Natural killer cell (primary cell): ENCODE data around the gene SHC4. TPM values are rescaled to one million over a fixed set of nuclear protein-coding genes. Genes with fewer than 3 reads are reported as not detected.
A peak's percentile ranks its signal among the peaks of the same experiment; 100 is the strongest.

Source experiments
- ATAC-seq, 3 donors: fragments of 150-1000 bp in 2 of 3; fragments of 200-7000 bp in 1 of 3; cut with Tn5 transposase; 1 replicate in 1 of 3; 2 replicates in 2 of 3; pipeline ENCODE4 v1.10.0; 2021; ENCODE audit warnings: mild to moderate bottlenecking in 2 of 3, moderate library complexity in 2 of 3
- DNase-seq, 2 donors: peaks; one replicate each; pipeline versions ENCODE4 v3.0.0 to v3.0.0-alpha.2; 2013 to 2021; ENCODE audit warnings: mixed read lengths in 1 of 2
- H3K27ac ChIP-seq: one replicate; pipeline ENCODE4 v1.5.1; 2013; ENCODE audit warnings: mild to moderate bottlenecking, low read length
- H3K27me3 ChIP-seq: one replicate; pipeline ENCODE4 v1.6.1; 2013; ENCODE audit warnings: low read length; ENCODE audit not compliant: control insufficient read depth, insufficient read depth
- H3K36me3 ChIP-seq: one replicate; pipeline ENCODE4 v1.6.1; 2013; ENCODE audit warnings: low read length; ENCODE audit not compliant: control insufficient read depth, insufficient read depth
- H3K4me1 ChIP-seq: one replicate; pipeline ENCODE4 v1.6.1; 2013; ENCODE audit warnings: low read length; ENCODE audit not compliant: control insufficient read depth, insufficient read depth
- H3K4me3 ChIP-seq: one replicate; pipeline ENCODE4 v1.5.1; 2013; ENCODE audit warnings: low read length
- H3K9me3 ChIP-seq: one replicate; pipeline ENCODE4 v1.6.1; 2013; ENCODE audit warnings: low read length; ENCODE audit not compliant: control insufficient read depth, insufficient read depth
- H3K27ac Mint-ChIP-seq, 2 donors: one replicate each; pipeline ENCODE4 v1.8.0; 2022; ENCODE audit warnings: mild to moderate bottlenecking in 2 of 2, mixed read lengths in 2 of 2, moderate library complexity in 1 of 2
- H3K27me3 Mint-ChIP-seq, 2 donors: one replicate each; pipeline ENCODE4 v1.8.0; 2022; ENCODE audit warnings: low read depth in 2 of 2, mixed read lengths in 2 of 2
- H3K36me3 Mint-ChIP-seq: one replicate; pipeline ENCODE4 v1.8.0; 2022; ENCODE audit warnings: mixed read lengths
- H3K4me1 Mint-ChIP-seq, 2 donors: one replicate each; pipeline ENCODE4 v1.8.0; 2022; ENCODE audit warnings: mixed read lengths in 2 of 2
- H3K4me3 Mint-ChIP-seq: one replicate; pipeline ENCODE4 v1.8.0; 2022; ENCODE audit warnings: mild to moderate bottlenecking, moderate library complexity, mixed read lengths
- H3K9me3 Mint-ChIP-seq, 2 donors: one replicate each; pipeline ENCODE4 v1.8.0; 2022; ENCODE audit warnings: mixed read lengths in 2 of 2
- WGBS: methylation state at CpG from one replicate; pipeline ENCODE4 v1.1.7; 2013; ENCODE audit warnings: missing lambda C conversion rate; ENCODE audit not compliant: insufficient coverage; 5-methylcytosine and 5-hydroxymethylcytosine counted together
- intact Hi-C: fragments of 100-400 bp; cut with micrococcal nuclease; formaldehyde crosslinking; loops from one replicate; pipeline ENCODE4 v1.14.2; 2022
- total RNA-seq, 4 donors: library from RNA; stranded (reverse); fragments of 120-200 nt in 1 of 4; gene quantifications; one replicate each; pipeline versions ENCODE4 v1.2.3 to v1.2.4, GENCODE V29; 2013 to 2022
- TF ChIP-seq, protein P1 (sequence below): fragments of 200-600 bp; IDR thresholded peaks from one replicate; pipeline ENCODE4 v1.8.0; 2022; ENCODE audit warnings: antibody characterized with exemption

SHC4 gene
- total RNA-seq, 3 donors from 2014 or later (not counting 1 experiment from before 2014, with no cell fraction given), result 0.19 to 0.43 (median 0.20) TPM

DNA sequence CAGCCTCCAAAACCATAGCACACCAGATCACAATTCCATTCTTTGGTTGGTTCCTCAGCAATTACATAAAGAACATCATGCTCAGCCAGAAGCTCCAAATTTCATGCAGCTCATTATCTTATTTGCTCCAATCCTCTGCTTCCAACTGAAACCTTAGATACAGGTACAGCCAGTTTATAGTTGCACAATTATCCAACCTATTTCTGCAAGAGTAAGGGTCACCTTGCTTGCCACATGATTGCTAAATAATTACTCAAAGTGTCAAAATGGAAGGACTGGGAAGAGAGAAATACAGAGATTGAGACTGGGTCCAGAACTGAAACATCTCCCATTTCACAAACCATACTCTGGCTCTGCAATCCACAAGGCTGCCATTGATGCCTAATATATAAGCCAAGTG lies 23.4 kb upstream of the SHC4 start:
- intact Hi-C loops, result no loop called here
- Histone ChIP-seq H3K27ac (no peak overlapping the region), H3K4me3 (no peak overlapping the region), H3K4me1 (no peaks in the 10 kb centered on the region), H3K27me3 (no peaks in the 10 kb centered on the region), H3K9me3 (no peaks in the 10 kb centered on the region), H3K36me3 (peaks cover 18% of the 10 kb centered on the region)
- no peaks in the 10 kb centered on the region for H3K4me1 Mint-ChIP-seq
- TF ChIP-seq, protein P1, sequence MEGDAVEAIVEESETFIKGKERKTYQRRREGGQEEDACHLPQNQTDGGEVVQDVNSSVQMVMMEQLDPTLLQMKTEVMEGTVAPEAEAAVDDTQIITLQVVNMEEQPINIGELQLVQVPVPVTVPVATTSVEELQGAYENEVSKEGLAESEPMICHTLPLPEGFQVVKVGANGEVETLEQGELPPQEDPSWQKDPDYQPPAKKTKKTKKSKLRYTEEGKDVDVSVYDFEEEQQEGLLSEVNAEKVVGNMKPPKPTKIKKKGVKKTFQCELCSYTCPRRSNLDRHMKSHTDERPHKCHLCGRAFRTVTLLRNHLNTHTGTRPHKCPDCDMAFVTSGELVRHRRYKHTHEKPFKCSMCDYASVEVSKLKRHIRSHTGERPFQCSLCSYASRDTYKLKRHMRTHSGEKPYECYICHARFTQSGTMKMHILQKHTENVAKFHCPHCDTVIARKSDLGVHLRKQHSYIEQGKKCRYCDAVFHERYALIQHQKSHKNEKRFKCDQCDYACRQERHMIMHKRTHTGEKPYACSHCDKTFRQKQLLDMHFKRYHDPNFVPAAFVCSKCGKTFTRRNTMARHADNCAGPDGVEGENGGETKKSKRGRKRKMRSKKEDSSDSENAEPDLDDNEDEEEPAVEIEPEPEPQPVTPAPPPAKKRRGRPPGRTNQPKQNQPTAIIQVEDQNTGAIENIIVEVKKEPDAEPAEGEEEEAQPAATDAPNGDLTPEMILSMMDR, result no peak
- ATAC-seq (no peak), DNase-seq (no peak)
- H3K36me3 Mint-ChIP-seq, result peaks cover 3% of the 10 kb centered on the region
- H3K27ac Mint-ChIP-seq, result peak overlapping the region in 1 of 2 donors; percentile 31
- no peaks in the 10 kb centered on the region for H3K9me3 Mint-ChIP-seq
- no peak overlapping the region for H3K4me3 Mint-ChIP-seq
- H3K27me3 Mint-ChIP-seq, result peaks cover 0 to 2% of the 10 kb centered on the region in 2 donors

DNA sequence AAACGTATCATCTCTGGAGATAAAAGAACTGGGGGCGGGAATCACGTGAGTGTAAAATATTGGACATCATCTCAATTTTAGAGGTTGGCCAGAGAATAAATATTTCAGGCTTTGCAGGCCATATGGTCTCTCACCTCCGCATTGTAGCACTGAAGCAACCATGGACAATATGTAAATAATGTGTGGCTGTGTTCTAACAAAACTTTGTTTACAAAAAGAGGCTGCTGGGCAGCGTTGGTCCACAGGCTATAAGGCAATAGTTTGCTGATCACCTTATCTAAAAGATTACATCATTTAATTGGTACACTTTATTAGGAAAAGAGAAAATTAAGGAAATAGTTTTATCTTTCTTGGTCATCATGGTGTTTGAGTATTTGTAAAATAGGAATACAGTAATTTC lies 22.5 kb upstream of the SHC4 start:
- DNase-seq (no peak), ATAC-seq (no peak)
- no peak overlapping the region for H3K27ac ChIP-seq
- TF ChIP-seq, protein P1, result no peak
- Mint-ChIP-seq H3K9me3 (no peaks in the 10 kb centered on the region), H3K4me1 (no peaks in the 10 kb centered on the region), H3K27me3 (peaks cover 8% of the 10 kb centered on the region in 2 donors), H3K4me3 (no peak overlapping the region), H3K27ac (no peak overlapping the region), H3K36me3 (no peaks in the 10 kb centered on the region)
- intact Hi-C loops, result no loop called here
- H3K4me3 ChIP-seq, result no peak overlapping the region
- H3K9me3 ChIP-seq, result no peaks in the 10 kb centered on the region
- H3K27me3 ChIP-seq, result peaks cover 4% of the 10 kb centered on the region
- peaks cover 9% of the 10 kb centered on the region for H3K36me3 ChIP-seq
- no peaks in the 10 kb centered on the region for H3K4me1 ChIP-seq
- 92% methylated on average over 5 of the region's 5 CpGs for WGBS

DNA sequence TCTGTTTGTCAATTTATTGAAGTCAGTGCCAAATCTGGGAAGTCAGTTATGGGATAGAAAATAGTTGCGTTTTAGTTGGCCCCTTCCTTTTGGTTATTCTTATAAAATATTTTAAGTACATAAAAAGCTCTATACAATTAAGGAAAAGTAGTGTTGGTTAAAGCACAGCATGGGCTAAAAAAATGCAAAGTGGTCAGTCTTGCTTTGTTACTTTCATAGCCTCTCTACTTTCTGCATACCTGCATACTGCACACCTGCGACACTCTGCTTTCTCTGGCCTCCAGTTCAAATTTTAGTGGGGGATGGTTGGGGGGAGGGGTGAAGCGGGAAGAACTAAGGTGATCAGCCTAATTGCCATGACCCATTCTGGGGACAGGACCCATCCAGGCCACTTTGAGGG lies 21.8 kb upstream of the SHC4 start:
- Mint-ChIP-seq H3K27ac (no peak overlapping the region), H3K4me3 (no peak overlapping the region)
- peaks cover 5% of the 10 kb centered on the region for H3K36me3 ChIP-seq

More for the DNA sequence above, 21.8 kb upstream of the SHC4 start:
- 100% methylated on average over 1 of the region's 3 CpGs for WGBS
- ATAC-seq (no peak), DNase-seq (no peak)
- Mint-ChIP-seq H3K4me1 (no peaks in the 10 kb centered on the region), H3K9me3 (no peaks in the 10 kb centered on the region), H3K27me3 (peaks cover 10 to 14% of the 10 kb centered on the region in 2 donors), H3K36me3 (no peaks in the 10 kb centered on the region)
- Histone ChIP-seq H3K4me3 (no peak overlapping the region), H3K27ac (no peak overlapping the region), H3K9me3 (no peaks in the 10 kb centered on the region), H3K4me1 (no peaks in the 10 kb centered on the region), H3K27me3 (peaks cover 4% of the 10 kb centered on the region)
- TF ChIP-seq, protein P1, result no peak
- intact Hi-C loops, result no loop called here
